K562 (cell line): ENCODE measurements around the gene PCK1. TPM values are rescaled to one million over a fixed set of nuclear protein-coding genes. Genes with fewer than 3 reads are reported as not detected.

Experiments
- BRD4 ChIP-seq: fragments of 200-600 bp; sonication (generic); IDR thresholded peaks from 2 replicates; pipeline ENCODE4 v1.6.1; 2017; ENCODE audit warnings: inconsistent platforms
- CBX1 ChIP-seq: sonication (generic); IDR thresholded peaks from 2 replicates; pipeline ENCODE4 v1.6.1; 2016; ENCODE audit warnings: antibody characterized with exemption, low read depth, mild to moderate bottlenecking
- CEBPG ChIP-seq, 3 experiments: fragments of 200-800 bp in 1 of 3; sonication (Bioruptor generic) in 1 of 3; sonication (generic) in 1 of 3; formaldehyde crosslinking in 1 of 3; IDR thresholded peaks in 2 of 3; conservative IDR thresholded peaks in 1 of 3; 2 replicates each; pipeline versions ENCODE4 v1.6.1 to v1.8.0; 2016 to 2022; ENCODE audit warnings: missing compliant biosample characterization in 2 of 3, missing genetic modification characterization in 2 of 3, mild to moderate bottlenecking in 1 of 3, missing genetic modification reagents in 1 of 3
- CREM ChIP-seq: IDR thresholded peaks from 2 replicates; pipeline ENCODE4 v1.6.1; 2014; ENCODE audit warnings: antibody characterized with exemption, low read depth
- MAX ChIP-seq: sonication (generic); formaldehyde crosslinking; IDR thresholded peaks from 2 replicates; pipeline ENCODE4 v1.9.0; 2022; ENCODE audit warnings: mild to moderate bottlenecking, missing genetic modification reagents
- MEIS2 ChIP-seq: fragments of 450-650 bp; IDR thresholded peaks from 2 replicates; pipeline ENCODE4 v1.6.1; 2014; ENCODE audit warnings: mild to moderate bottlenecking; ENCODE audit not compliant: partially characterized antibody
- MYBL2 ChIP-seq, 2 experiments: fragments of 450-650 bp in 1 of 2; sonication (generic) in 1 of 2; formaldehyde crosslinking in 1 of 2; IDR thresholded peaks; 2 replicates each; pipeline versions ENCODE4 v1.6.1 to v1.8.1; 2017 to 2022; ENCODE audit warnings: borderline replicate concordance in 1 of 2, inconsistent platforms in 1 of 2, low read depth in 1 of 2, mild to moderate bottlenecking in 1 of 2, missing genetic modification reagents in 1 of 2, moderate library complexity in 1 of 2
- PKNOX1 ChIP-seq: fragments of 450-650 bp; IDR thresholded peaks from 2 replicates; pipeline ENCODE4 v1.6.1; 2016
- RFX7 ChIP-seq: fragments of 250-450 bp; sonication (Bioruptor Pico); IDR thresholded peaks from 2 replicates; pipeline ENCODE4 v1.5.1; 2021; ENCODE audit warnings: mild to moderate bottlenecking
- SMARCA5 ChIP-seq: fragments of 450-650 bp; IDR thresholded peaks from 2 replicates; pipeline ENCODE4 v1.6.1; 2016
- TCF15 ChIP-seq: fragments of 250-450 bp; sonication (Bioruptor Pico); IDR thresholded peaks from 2 replicates; pipeline ENCODE4 v1.8.0; 2022; ENCODE audit warnings: moderate library complexity, mild to moderate bottlenecking, inconsistent platforms
- TCF3 ChIP-seq: sonication (generic); formaldehyde crosslinking; IDR thresholded peaks from 2 replicates; pipeline ENCODE4 v1.4.0; 2020; ENCODE audit warnings: mild to moderate bottlenecking, missing genetic modification reagents
- ZBTB7A ChIP-seq: IDR thresholded peaks from 2 replicates; pipeline ENCODE4 v1.6.1; 2011; ENCODE audit warnings: low read depth, mild to moderate bottlenecking, low read length, moderate library complexity, borderline replicate concordance; ENCODE audit not compliant: control insufficient read depth
- ZNF589 ChIP-seq: fragments of 200-800 bp; sonication (Bioruptor generic); IDR thresholded peaks from 2 replicates; pipeline ENCODE4 v1.6.1; 2016; ENCODE audit warnings: low read depth, missing genetic modification characterization, missing compliant biosample characterization
- polyA plus RNA-seq, 8 experiments: library from polyadenylated mRNA; depleted of rRNA in 4 of 8; stranded (reverse) in 5 of 8; unstranded in 3 of 8; fragments of >200 nt; fragmentation: Nextera tagmentation in 2 of 8; fragmentation: Illumina TruSeq in 1 of 8; extraction: Ambion mirVana in 2 of 8; extraction: Trizol in 1 of 8; gene quantifications; 2 replicates each; pipeline versions ENCODE4 v1.2.1 to v1.2.3, GENCODE V29; 2011 to 2014; ENCODE audit warnings: inconsistent platforms in 1 of 8, missing spikeins in 1 of 8
- total RNA-seq, 7 experiments: library from RNA; depleted of rRNA in 6 of 7; stranded (reverse); fragments of >200 nt in 6 of 7; fragmentation: Illumina TruSeq in 2 of 7; extraction: Trizol in 2 of 7; gene quantifications; 2 replicates each; pipeline versions ENCODE4 v1.2.1 to v1.2.3, GENCODE V29; 2011 to 2021; ENCODE audit warnings: low replicate concordance in 1 of 7
- TF ChIP-seq, protein P1 (sequence below), 3 experiments: fragments of 200-800 bp in 1 of 3; fragments of 250-450 bp in 1 of 3; fragments of 450-650 bp in 1 of 3; sonication (Bioruptor Pico) in 1 of 3; sonication (Bioruptor generic) in 1 of 3; formaldehyde crosslinking in 1 of 3; IDR thresholded peaks; 2 replicates each; pipeline versions ENCODE4 v1.6.1 to v1.8.0; 2016 to 2022; ENCODE audit warnings: mild to moderate bottlenecking in 2 of 3, missing genetic modification characterization in 2 of 3, missing compliant biosample characterization in 1 of 3, moderate library complexity in 1 of 3

PCK1 gene
- total and polyA plus RNA-seq, 9 of the 15 experiments (the other 6 are each of a cell fraction or from before 2014, with no cell fraction given) = 0.05 to 0.73 (median 0.15) TPM

DNA sequence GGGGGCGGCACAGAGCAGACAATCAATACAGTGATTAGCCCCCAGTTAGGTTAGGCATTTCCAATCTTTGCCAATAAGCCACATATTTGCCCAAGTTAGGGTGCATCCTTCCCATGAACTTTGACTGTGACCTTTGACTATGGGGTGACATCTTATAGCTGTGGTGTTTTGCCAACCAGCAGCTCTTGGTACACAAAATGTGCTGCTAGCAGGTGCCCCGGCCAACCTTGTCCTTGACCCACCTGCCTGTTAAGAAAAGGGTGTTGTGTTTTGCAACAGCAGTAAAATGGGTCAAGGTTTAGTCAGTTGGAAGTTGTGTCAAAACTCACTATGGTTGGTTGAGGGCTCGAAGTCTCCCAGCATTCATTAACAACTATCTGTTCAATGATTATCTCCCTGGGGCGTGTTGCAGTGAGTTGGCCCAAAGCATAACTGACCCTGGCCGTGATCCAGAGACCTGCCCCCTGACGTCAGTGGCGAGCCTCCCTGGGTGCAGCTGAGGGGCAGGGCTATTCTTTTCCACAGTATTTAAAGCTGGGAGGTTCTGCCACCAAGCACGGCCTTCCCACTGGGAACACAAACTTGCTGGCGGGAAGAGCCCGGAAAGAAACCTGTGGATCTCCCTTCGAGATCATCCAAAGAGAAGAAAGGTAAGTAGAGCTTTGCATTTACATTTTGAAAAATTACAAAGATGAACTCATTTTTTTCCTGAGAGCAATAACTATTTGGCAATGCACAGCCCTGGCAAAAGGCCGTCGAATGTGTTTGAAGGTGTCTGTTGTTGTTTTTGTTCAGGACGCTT lies at the start of gene PCK1 (continued):
- TF ChIP-seq MAX (CRISPR knock-in tag) (no peak), TCF15 (CRISPR knock-in tag) (0 out of 2 replicates have a peak, but pooled peaks have one; percentile 34), MYBL2 (IDR thresholded peaks at IDR 0.05; ENCODE audit: low read depth) (peak; percentile 18; the same call in 1 of the 2 replicates), MYBL2 (CRISPR knock-in tag; IDR thresholded peaks at IDR 0.05; ENCODE audit: borderline replicate concordance) (no peak), RFX7 (CRISPR knock-in tag) (0 out of 2 replicates have a peak, but pooled peaks have one; percentile 35), TCF3 (CRISPR knock-in tag) (peak; percentile 56), CREM (peak; percentile 92), BRD4 (no peak), ZBTB7A (no peak), MEIS2 (peak; percentile 30), SMARCA5 (no peak), PKNOX1 (peak; percentile 45; the same call in 1 of the 2 replicates), ZNF589 (CRISPR knock-in tag) (no peak), CBX1 (no peak; the same call in 1 of the 2 replicates), CEBPG (CRISPR knock-in tag; IDR thresholded peaks at IDR 0.05) (no peak), CEBPG (tag; conservative IDR thresholded peaks at IDR 0.05 in 1 of 2, IDR thresholded peaks at IDR 0.05 in 1 of 2) (no peak)
- TF ChIP-seq, protein P1, sequence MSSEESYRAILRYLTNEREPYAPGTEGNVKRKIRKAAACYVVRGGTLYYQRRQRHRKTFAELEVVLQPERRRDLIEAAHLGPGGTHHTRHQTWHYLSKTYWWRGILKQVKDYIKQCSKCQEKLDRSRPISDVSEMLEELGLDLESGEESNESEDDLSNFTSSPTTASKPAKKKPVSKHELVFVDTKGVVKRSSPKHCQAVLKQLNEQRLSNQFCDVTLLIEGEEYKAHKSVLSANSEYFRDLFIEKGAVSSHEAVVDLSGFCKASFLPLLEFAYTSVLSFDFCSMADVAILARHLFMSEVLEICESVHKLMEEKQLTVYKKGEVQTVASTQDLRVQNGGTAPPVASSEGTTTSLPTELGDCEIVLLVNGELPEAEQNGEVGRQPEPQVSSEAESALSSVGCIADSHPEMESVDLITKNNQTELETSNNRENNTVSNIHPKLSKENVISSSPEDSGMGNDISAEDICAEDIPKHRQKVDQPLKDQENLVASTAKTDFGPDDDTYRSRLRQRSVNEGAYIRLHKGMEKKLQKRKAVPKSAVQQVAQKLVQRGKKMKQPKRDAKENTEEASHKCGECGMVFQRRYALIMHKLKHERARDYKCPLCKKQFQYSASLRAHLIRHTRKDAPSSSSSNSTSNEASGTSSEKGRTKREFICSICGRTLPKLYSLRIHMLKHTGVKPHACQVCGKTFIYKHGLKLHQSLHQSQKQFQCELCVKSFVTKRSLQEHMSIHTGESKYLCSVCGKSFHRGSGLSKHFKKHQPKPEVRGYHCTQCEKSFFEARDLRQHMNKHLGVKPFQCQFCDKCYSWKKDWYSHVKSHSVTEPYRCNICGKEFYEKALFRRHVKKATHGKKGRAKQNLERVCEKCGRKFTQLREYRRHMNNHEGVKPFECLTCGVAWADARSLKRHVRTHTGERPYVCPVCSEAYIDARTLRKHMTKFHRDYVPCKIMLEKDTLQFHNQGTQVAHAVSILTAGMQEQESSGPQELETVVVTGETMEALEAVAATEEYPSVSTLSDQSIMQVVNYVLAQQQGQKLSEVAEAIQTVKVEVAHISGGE (CRISPR knock-in tag; IDR thresholded peaks at IDR 0.05) = peak in 1 of 3 experiments; percentile 55; a peak in 1 of 6 replicates
